SKM-1 treated with dmso at 0.1 percent for 144 hours (cell line): ENCODE measurements around the gene SAP30BP.

Experiments
- DNase-seq: peaks from one replicate; lab custom pipeline; 2025; ENCODE audit not compliant: unreplicated experiment; lab: John Stamatoyannopoulos, UW

The SAP30BP gene

GRCh38 chr17:75684924-75685323 lies 17.8 kb downstream of the SAP30BP start:
- no peak for DNase-seq

- no peak for DNase-seq
These were observed 18.4 kb downstream of the SAP30BP start for GRCh38 chr17:75685499-75685898.

GRCh38 chr17:75688209-75688825 lies 21.2 kb downstream of the SAP30BP start:
- peak; percentile 34 for DNase-seq

- no peak for DNase-seq
These were observed 22.3 kb downstream of the SAP30BP start for GRCh38 chr17:75689441-75689873.

- no peak for DNase-seq
These were observed 24.2 kb downstream of the SAP30BP start for GRCh38 chr17:75691371-75691791.

GRCh38 chr17:75691801-75692626 lies 24.9 kb downstream of the SAP30BP start:
- no peak for DNase-seq

- DNase-seq: no peak
These were observed 25.8 kb downstream of the SAP30BP start for GRCh38 chr17:75692976-75693375.

- DNase-seq: no peak
These were observed 26.7 kb downstream of the SAP30BP start for GRCh38 chr17:75693500-75694481.

- no peak for DNase-seq
These were observed 27.4 kb downstream of the SAP30BP start for GRCh38 chr17:75694536-75694935.

GRCh38 chr17:75695141-75695829 lies 28.1 kb downstream of the SAP30BP start:
- DNase-seq: no peak

GRCh38 chr17:75695830-75696271 lies 28.7 kb downstream of the SAP30BP start:
- no peak for DNase-seq

GRCh38 chr17:75697651-75698291 lies 30.6 kb downstream of the SAP30BP start:
- DNase-seq: no peak

GRCh38 chr17:75698659-75699058 lies 31.5 kb downstream of the SAP30BP start:
- no peak for DNase-seq

GRCh38 chr17:75701288-75701687 lies 34.1 kb downstream of the SAP30BP start:
- DNase-seq: no peak

GRCh38 chr17:75703191-75703590 lies 36.1 kb downstream of the SAP30BP start:
- no peak for DNase-seq

GRCh38 chr17:75703591-75703990 lies 36.5 kb downstream of the SAP30BP start:
- DNase-seq: no peak

- no peak for DNase-seq
These were observed 38.1 kb downstream of the SAP30BP start for GRCh38 chr17:75704963-75705875.

GRCh38 chr17:75706042-75706728 lies 39.0 kb downstream of the SAP30BP start:
- DNase-seq: no peak
